B cell (primary cell): Measurements from ENCODE around the gene SHQ1. TPM values are rescaled to one million over a fixed set of nuclear protein-coding genes. Genes with fewer than 3 reads are reported as not detected.

Experiments
- ATAC-seq: fragments of 200-7000 bp; cut with Tn5 transposase; one replicate; pipeline ENCODE4 v1.10.0; 2021; ENCODE audit warnings: low read depth, mild to moderate bottlenecking, moderate number of reproducible peaks, moderate library complexity
- CTCF ChIA-PET: fragments of 350-600 bp; sonication (Branson Sonifier 250); formaldehyde crosslinking; loops from one replicate; lab custom pipeline; 2021; ENCODE audit warnings: antibody characterized with exemption, inconsistent platforms; lab: Charles Lee
- POLR2A ChIA-PET: fragments of 350-600 bp; sonication (Branson Sonifier 250); formaldehyde crosslinking; loops from one replicate; lab custom pipeline; 2021; ENCODE audit warnings: antibody characterized with exemption; lab: Charles Lee
- DNase-seq: peaks from one replicate; pipeline ENCODE4 v3.0.0; 2013
- H2AFZ ChIP-seq: 2 replicates; pipeline ENCODE4 v1.6.1; 2012; ENCODE audit warnings: mild to moderate bottlenecking, low read depth, low read length; ENCODE audit not compliant: insufficient read depth, poor library complexity, severe bottlenecking
- H3K27ac ChIP-seq, 2 donors: 1 replicate in 1 of 2; 2 replicates in 1 of 2; pipeline ENCODE4 v1.5.1; 2012 to 2013; ENCODE audit warnings: low read length in 2 of 2, mild to moderate bottlenecking in 2 of 2, moderate library complexity in 1 of 2
- H3K27me3 ChIP-seq, 4 experiments: fragments of 200-600 bp in 1 of 4; sonication (generic) in 1 of 4; replicated peaks in 1 of 4; 1 replicate in 2 of 4; 2 replicates in 2 of 4; pipeline versions ENCODE4 v1.6.1 to v1.7.0; 2013 to 2016; ENCODE audit warnings: low read length in 3 of 4, mild to moderate bottlenecking in 2 of 4, mixed read lengths in 1 of 4, moderate library complexity in 1 of 4; ENCODE audit not compliant: insufficient read depth in 4 of 4, control insufficient read depth in 3 of 4; ENCODE audit errors: control extremely low read depth in 1 of 4
- H3K36me3 ChIP-seq, 2 experiments: replicated peaks in 1 of 2; 1 replicate in 1 of 2; 2 replicates in 1 of 2; pipeline versions ENCODE4 v1.6.1 to v1.7.1; 2013; ENCODE audit warnings: low read length in 1 of 2; ENCODE audit not compliant: insufficient read depth in 2 of 2, control insufficient read depth in 1 of 2; ENCODE audit errors: control extremely low read depth in 1 of 2, extremely low read depth in 1 of 2
- H3K4me1 ChIP-seq, 2 donors: fragments of 200-600 bp in 1 of 2; sonication (generic) in 1 of 2; 1 replicate in 1 of 2; 2 replicates in 1 of 2; pipeline versions ENCODE4 v1.5.1 to v1.6.1; 2013 to 2017; ENCODE audit warnings: low read length in 2 of 2; ENCODE audit not compliant: control insufficient read depth in 2 of 2, insufficient read depth in 2 of 2
- H3K4me2 ChIP-seq: replicated peaks from 2 replicates; pipeline ENCODE3; 2012; ENCODE audit warnings: mild to moderate bottlenecking, low read depth, low read length; ENCODE audit not compliant: poor library complexity, severe bottlenecking
- H3K4me3 ChIP-seq, 5 experiments: fragments of 200-600 bp in 1 of 5; sonication (generic) in 1 of 5; 1 replicate in 3 of 5; 2 replicates in 2 of 5; pipeline versions ENCODE4 v1.5.1 to v1.7.0; 2011 to 2016; ENCODE audit warnings: low read length in 4 of 5, mild to moderate bottlenecking in 4 of 5, low read depth in 2 of 5, control low read depth in 1 of 5, moderate library complexity in 1 of 5; ENCODE audit not compliant: insufficient read depth in 1 of 5; ENCODE audit errors: control extremely low read depth in 1 of 5, extremely low read depth in 1 of 5
- H3K79me2 ChIP-seq: fragments of 200-600 bp; sonication (generic); one replicate; pipeline ENCODE4 v1.6.0; 2016; ENCODE audit warnings: low read length; ENCODE audit not compliant: control insufficient read depth, insufficient read depth
- H3K9ac ChIP-seq: fragments of 200-600 bp; sonication (generic); 2 replicates; pipeline ENCODE4 v1.6.1; 2017; ENCODE audit warnings: mild to moderate bottlenecking, low read length, moderate library complexity
- H3K9me3 ChIP-seq, 3 donors: one replicate each; pipeline versions ENCODE4 v1.6.1 to v1.7.1; 2013; ENCODE audit warnings: low read length in 2 of 3; ENCODE audit not compliant: control insufficient read depth in 2 of 3, insufficient read depth in 1 of 3; ENCODE audit errors: control extremely low read depth in 1 of 3
- H4K20me1 ChIP-seq: 2 replicates; pipeline ENCODE4 v1.6.0; 2012; ENCODE audit warnings: mild to moderate bottlenecking, low read length; ENCODE audit not compliant: insufficient read depth, control insufficient read depth, poor library complexity, severe bottlenecking
- H3K27ac Mint-ChIP-seq: one replicate; pipeline ENCODE4 v1.8.0; 2021; ENCODE audit warnings: mixed read lengths
- H3K27me3 Mint-ChIP-seq: one replicate; pipeline ENCODE4 v1.8.0; 2021; ENCODE audit warnings: mixed read lengths
- H3K4me1 Mint-ChIP-seq: one replicate; pipeline ENCODE4 v1.8.0; 2021; ENCODE audit warnings: mixed read lengths
- H3K4me3 Mint-ChIP-seq: one replicate; pipeline ENCODE4 v1.8.0; 2021; ENCODE audit warnings: mixed read lengths
- H3K9me3 Mint-ChIP-seq: one replicate; pipeline ENCODE4 v1.8.0; 2022; ENCODE audit warnings: mixed read lengths; ENCODE audit not compliant: insufficient read depth
- CTCF ChIP-seq: fragments of 200-600 bp; IDR thresholded peaks from one replicate; pipeline ENCODE4 v1.8.0; 2022; ENCODE audit warnings: antibody characterized with exemption, mild to moderate bottlenecking
- EZH2 ChIP-seq: IDR thresholded peaks from 2 replicates; pipeline ENCODE4 v1.6.1; 2012; ENCODE audit warnings: borderline replicate concordance, low read depth, mild to moderate bottlenecking, moderate library complexity, low read length; ENCODE audit not compliant: insufficient read depth, poor library complexity, severe bottlenecking
- intact Hi-C: fragments of 100-400 bp; cut with micrococcal nuclease; formaldehyde crosslinking; loops from one replicate; pipeline ENCODE4 v1.10.0; 2022
- polyA plus RNA-seq: library from polyadenylated mRNA; depleted of rRNA; stranded (reverse); fragments of >200 nt; gene quantifications from 2 replicates; pipeline ENCODE4 v1.2.3, GENCODE V29; 2012
- total RNA-seq, 2 donors: library from RNA; stranded (reverse); fragments of 120-200 nt in 1 of 2; gene quantifications; 1 replicate in 1 of 2; 2 replicates in 1 of 2; pipeline versions ENCODE4 v1.2.3 to v1.2.4, GENCODE V29; 2013 to 2022

Gene SHQ1
- total and polyA plus RNA-seq, 2 donors (not counting 1 experiment from before 2014, with no cell fraction given) = 3.6 to 32.0 TPM

- no peak overlapping the region for H3K27ac Mint-ChIP-seq
Observed at GRCh38 chr3:72830452-72831223, 17.6 kb downstream of the SHQ1 start.

More at GRCh38 chr3:72830452-72831223, 17.6 kb downstream of the SHQ1 start:
- Histone ChIP-seq H4K20me1 (no peaks in the 10 kb centered on the region), H3K4me1 (no peaks in the 10 kb centered on the region), H3K79me2 (no peaks in the 10 kb centered on the region), H2AFZ (no peak overlapping the region), H3K4me3 (no peak overlapping the region), H3K27ac (no peak overlapping the region), H3K9me3 (no peaks in the 10 kb centered on the region), H3K4me2 (no peak overlapping the region), H3K9ac (no peak overlapping the region), H3K36me3 (peaks cover 0 to 30% of the 10 kb centered on the region in 2 experiments), H3K27me3 (no peaks in the 10 kb centered on the region)
- H3K9me3 Mint-ChIP-seq = no peaks in the 10 kb centered on the region
- ATAC-seq = no peak
- no peaks in the 10 kb centered on the region for H3K4me1 Mint-ChIP-seq
- no peak for DNase-seq
- H3K4me3 Mint-ChIP-seq = no peak overlapping the region
- ChIA-PET POLR2A (no interaction called here), CTCF (interaction anchor here (1.0 to 1.6 kb wide), 4 partner anchors 7 to 1100 kb away, joined by 3 to 6 read pairs (median 4); no protein-coding TSS in a partner anchor)
- H3K27me3 Mint-ChIP-seq = no peaks in the 10 kb centered on the region
- no peak for TF ChIP-seq EZH2
- TF ChIP-seq CTCF = no peak
- intact Hi-C loops = no loop called here
